Ascending aorta (tissue), 2 donors: ENCODE measurements around the gene USP40. TPM values are rescaled to one million over a fixed set of nuclear protein-coding genes. Genes with fewer than 3 reads are reported as not detected.

Experiments
- DNase-seq, 2 donors: peaks; one replicate each; pipeline ENCODE4 v3.0.0-alpha.2; 2019; ENCODE audit warnings: low spot score in 2 of 2
- H3K27ac ChIP-seq, 2 donors: fragments of 200-600 bp; sonication (generic); one replicate each; pipeline ENCODE4 v1.5.1; 2016 to 2017; ENCODE audit warnings: mild to moderate bottlenecking in 1 of 2
- H3K27me3 ChIP-seq: fragments of 200-600 bp; sonication (generic); one replicate; pipeline ENCODE4 v1.5.1; 2017
- H3K36me3 ChIP-seq, 2 donors: fragments of 200-600 bp; sonication (generic); one replicate each; pipeline ENCODE4 v1.5.1; 2016
- H3K4me1 ChIP-seq, 2 donors: fragments of 200-600 bp; sonication (generic); one replicate each; pipeline ENCODE4 v1.5.1; 2016 to 2017; ENCODE audit warnings: mild to moderate bottlenecking in 1 of 2
- H3K4me3 ChIP-seq, 2 donors: fragments of 200-600 bp; sonication (generic); one replicate each; pipeline ENCODE4 v1.5.1; 2016 to 2017; ENCODE audit warnings: mild to moderate bottlenecking in 1 of 2
- H3K9me3 ChIP-seq, 2 donors: fragments of 200-600 bp; sonication (generic); one replicate each; pipeline ENCODE4 v1.5.1; 2016
- intact Hi-C: fragments of 100-400 bp; cut with DNase I; formaldehyde crosslinking; loops from one replicate; pipeline ENCODE4 v1.15.1; 2023
- total RNA-seq: library from RNA; depleted of rRNA; stranded (reverse); fragments of >200 nt; gene quantifications from one replicate; pipeline ENCODE4 v1.1.0, GENCODE V29; 2016
- TF ChIP-seq, protein P1 (sequence below), 3 experiments: fragments of 200-600 bp in 2 of 3; fragments of 450-650 bp in 1 of 3; sonication (generic) in 2 of 3; IDR thresholded peaks; one replicate each; pipeline ENCODE4 v1.5.1; 2016 to 2019; ENCODE audit warnings: antibody characterized with exemption in 3 of 3, mild to moderate bottlenecking in 1 of 3, moderate library complexity in 1 of 3

Gene USP40
- total RNA-seq, 1 donor from 2014 or later: 42.7 TPM

DNA sequence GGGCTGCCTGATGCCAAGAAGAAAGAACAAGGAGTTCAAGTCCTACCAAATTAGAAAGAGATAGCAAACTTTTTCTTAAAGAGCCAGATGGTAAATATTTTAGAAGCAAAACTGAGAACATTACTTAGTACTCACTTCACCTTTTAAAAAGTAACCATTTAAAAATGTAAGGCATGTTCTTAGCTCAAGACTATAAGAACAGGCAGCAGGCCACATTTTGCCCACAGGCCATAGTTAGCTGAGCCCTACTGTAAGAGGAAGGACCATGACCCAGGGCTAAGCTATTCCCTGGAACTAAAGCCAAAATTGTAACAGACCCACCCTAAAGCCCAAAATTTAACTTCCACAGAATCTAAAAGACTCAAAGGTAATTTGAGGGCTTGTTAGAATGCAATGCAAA, 31.3 kb downstream of the USP40 start:
- TF ChIP-seq, protein P1, sequence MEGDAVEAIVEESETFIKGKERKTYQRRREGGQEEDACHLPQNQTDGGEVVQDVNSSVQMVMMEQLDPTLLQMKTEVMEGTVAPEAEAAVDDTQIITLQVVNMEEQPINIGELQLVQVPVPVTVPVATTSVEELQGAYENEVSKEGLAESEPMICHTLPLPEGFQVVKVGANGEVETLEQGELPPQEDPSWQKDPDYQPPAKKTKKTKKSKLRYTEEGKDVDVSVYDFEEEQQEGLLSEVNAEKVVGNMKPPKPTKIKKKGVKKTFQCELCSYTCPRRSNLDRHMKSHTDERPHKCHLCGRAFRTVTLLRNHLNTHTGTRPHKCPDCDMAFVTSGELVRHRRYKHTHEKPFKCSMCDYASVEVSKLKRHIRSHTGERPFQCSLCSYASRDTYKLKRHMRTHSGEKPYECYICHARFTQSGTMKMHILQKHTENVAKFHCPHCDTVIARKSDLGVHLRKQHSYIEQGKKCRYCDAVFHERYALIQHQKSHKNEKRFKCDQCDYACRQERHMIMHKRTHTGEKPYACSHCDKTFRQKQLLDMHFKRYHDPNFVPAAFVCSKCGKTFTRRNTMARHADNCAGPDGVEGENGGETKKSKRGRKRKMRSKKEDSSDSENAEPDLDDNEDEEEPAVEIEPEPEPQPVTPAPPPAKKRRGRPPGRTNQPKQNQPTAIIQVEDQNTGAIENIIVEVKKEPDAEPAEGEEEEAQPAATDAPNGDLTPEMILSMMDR (IDR thresholded peaks at IDR 0.05): no peak
- DNase-seq: no peak
- Histone ChIP-seq H3K27me3 (no peaks in the 10 kb centered on the region), H3K4me3 (no peak overlapping the region), H3K36me3 (peaks cover 11 to 39% of the 10 kb centered on the region in 2 donors), H3K9me3 (no peaks in the 10 kb centered on the region), H3K4me1 (no peaks in the 10 kb centered on the region), H3K27ac (no peak overlapping the region)
- intact Hi-C loops: no loop called here

DNA sequence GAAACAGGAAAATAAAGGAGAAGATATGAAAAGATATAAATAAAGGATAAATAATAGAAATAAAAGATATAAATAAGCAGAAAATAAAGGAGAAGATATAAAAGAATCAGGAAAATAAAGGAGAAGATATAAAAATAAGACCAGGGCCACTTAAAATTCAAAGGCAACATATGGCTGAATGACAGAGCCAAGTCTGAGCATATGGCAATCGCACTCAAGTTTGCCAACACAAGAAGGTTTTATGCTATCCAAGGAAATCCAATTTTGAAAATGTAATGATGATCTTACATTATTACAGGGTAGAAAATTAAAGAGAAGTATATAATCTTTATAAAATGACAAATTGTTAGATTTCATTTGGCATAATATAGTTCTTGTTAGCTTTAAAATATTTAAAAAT, 33.6 kb downstream of the USP40 start:
- TF ChIP-seq, protein P1 (IDR thresholded peaks at IDR 0.05): no peak
- intact Hi-C loops: no loop called here
- Histone ChIP-seq H3K27me3 (no peaks in the 10 kb centered on the region), H3K9me3 (no peaks in the 10 kb centered on the region), H3K4me1 (no peaks in the 10 kb centered on the region), H3K4me3 (no peak overlapping the region), H3K27ac (no peak overlapping the region), H3K36me3 (peaks cover 11 to 44% of the 10 kb centered on the region in 2 donors)
- no peak for DNase-seq

DNA sequence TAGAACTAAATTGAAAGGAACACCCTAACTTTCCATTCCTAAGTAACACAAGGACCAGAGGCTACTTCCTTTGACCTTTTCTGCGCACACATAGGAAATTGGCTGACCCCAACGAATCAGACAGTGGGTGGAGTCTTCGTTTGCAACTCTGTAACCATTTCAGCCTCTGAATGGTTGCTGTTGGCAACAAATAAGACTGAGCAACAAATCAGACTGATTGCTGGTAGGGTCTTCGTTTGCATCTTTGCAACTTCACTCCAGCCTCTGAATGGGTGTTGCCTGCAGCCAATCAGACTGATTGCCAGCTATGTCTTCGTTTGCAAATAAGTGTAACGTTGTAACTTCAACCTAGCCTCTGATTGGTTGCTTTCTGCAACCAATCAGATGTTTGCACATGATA, 34.6 kb downstream of the USP40 start:
- H3K36me3 ChIP-seq: peaks cover 13 to 43% of the 10 kb centered on the region in 2 donors

DNA sequence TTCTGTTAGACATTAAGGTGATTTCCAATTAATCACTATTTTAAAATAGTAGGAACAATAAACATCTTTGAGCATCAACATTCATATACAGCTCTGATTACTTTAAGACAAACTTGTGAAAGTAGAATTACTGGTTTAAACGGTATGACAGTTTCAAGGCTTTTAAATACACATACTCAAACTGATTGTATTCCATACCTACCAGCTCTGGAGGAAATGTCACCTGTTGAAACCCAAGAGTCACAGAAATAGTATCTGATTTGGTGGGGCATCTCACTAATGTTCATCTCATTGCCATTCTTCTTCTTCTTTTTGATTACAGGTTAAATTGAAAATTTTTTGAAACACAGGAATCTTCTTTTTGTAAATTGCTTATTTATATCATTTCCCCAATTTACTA, 36.2 kb downstream of the USP40 start:
- Histone ChIP-seq H3K27ac (no peak overlapping the region), H3K4me1 (no peaks in the 10 kb centered on the region), H3K9me3 (no peaks in the 10 kb centered on the region), H3K36me3 (peaks cover 13 to 39% of the 10 kb centered on the region in 2 donors), H3K27me3 (no peaks in the 10 kb centered on the region), H3K4me3 (no peak overlapping the region)
- intact Hi-C loops: no loop called here
- TF ChIP-seq, protein P1 (IDR thresholded peaks at IDR 0.05): no peak
- no peak for DNase-seq

More for the DNA sequence above, 34.6 kb downstream of the USP40 start:
- TF ChIP-seq, protein P1 (IDR thresholded peaks at IDR 0.05): no peak
- Histone ChIP-seq H3K9me3 (no peaks in the 10 kb centered on the region), H3K27me3 (no peaks in the 10 kb centered on the region), H3K4me1 (no peaks in the 10 kb centered on the region), H3K4me3 (no peak overlapping the region), H3K27ac (no peak overlapping the region)
- intact Hi-C loops: no loop called here
- DNase-seq: no peak

DNA sequence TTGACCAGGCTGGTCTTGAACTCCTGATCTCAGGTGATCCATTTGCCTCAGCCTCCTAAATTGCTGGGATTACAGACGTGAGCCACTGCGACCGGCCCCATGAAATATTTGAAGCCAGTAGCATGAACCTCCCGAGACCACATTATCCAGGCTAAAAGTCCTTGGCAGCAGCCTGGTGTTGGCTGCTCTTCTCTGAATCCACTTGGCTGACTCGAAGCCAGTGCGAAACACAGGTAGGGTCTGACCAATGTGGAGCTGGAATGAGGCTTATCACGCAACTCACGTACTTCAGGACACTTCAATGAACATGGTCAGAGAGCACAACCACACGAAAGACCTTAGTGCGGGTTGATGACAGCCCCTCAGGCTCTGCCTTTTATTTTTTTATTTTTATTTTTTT, 38.4 kb downstream of the USP40 start:
- Histone ChIP-seq H3K36me3 (peaks cover 17 to 50% of the 10 kb centered on the region in 2 donors), H3K27me3 (no peaks in the 10 kb centered on the region), H3K4me3 (no peak overlapping the region), H3K4me1 (no peaks in the 10 kb centered on the region), H3K9me3 (no peaks in the 10 kb centered on the region), H3K27ac (no peak overlapping the region)
- intact Hi-C loops: no loop called here
- TF ChIP-seq, protein P1 (IDR thresholded peaks at IDR 0.05): no peak
- no peak for DNase-seq

DNA sequence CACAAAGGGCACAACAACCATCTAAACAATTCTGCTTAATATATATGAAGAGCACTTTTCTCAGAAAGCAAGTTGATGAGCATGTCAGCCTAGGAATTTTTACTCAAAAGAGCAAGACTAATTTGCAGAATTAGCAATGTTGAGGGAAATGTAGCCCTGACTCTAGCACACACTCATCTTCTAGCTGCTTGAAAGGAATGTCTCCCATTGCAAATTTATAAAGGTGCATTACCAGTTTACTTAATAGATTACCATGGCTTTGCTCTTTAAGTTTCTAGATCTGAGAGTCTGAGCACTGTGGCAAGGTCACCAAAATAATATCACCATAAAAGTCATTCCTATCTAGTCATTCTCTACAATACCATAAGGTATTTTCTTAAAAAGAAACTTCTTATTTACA, 40.8 kb downstream of the USP40 start:
- TF ChIP-seq, protein P1 (IDR thresholded peaks at IDR 0.05): no peak
- Histone ChIP-seq H3K27me3 (no peaks in the 10 kb centered on the region), H3K36me3 (peaks cover 26 to 55% of the 10 kb centered on the region in 2 donors), H3K4me1 (no peaks in the 10 kb centered on the region), H3K9me3 (no peaks in the 10 kb centered on the region), H3K4me3 (no peak overlapping the region), H3K27ac (no peak overlapping the region)
- DNase-seq: no peak
- intact Hi-C loops: no loop called here
